Astrocyte (in vitro differentiated cells and primary cell): Measurements from ENCODE around the gene COP1. TPM values are rescaled to one million over a fixed set of nuclear protein-coding genes. Genes with fewer than 3 reads are reported as not detected.

ENCODE experiments used
- DNase-seq: peaks from one replicate; pipeline ENCODE4 v3.0.0-alpha.2; 2010; ENCODE audit warnings: low read depth
- FAIRE-seq: peaks from 2 replicates; lab custom pipeline; 2011; peaks lifted over from hg19 to GRCh38; lab: Jason Lieb, UNC
- H2AFZ ChIP-seq: 2 replicates; pipeline ENCODE4 v1.6.0; 2012; ENCODE audit warnings: low read depth, low read length, inconsistent platforms
- H3K27ac ChIP-seq: 2 replicates; pipeline ENCODE4 v1.5.1; 2011; ENCODE audit warnings: low read depth, low read length, inconsistent platforms
- H3K27me3 ChIP-seq: 2 replicates; pipeline ENCODE4 v1.6.0; 2011; ENCODE audit warnings: low read length, inconsistent platforms; ENCODE audit not compliant: insufficient read depth
- H3K36me3 ChIP-seq: 2 replicates; pipeline ENCODE4 v1.5.1; 2011; ENCODE audit warnings: low read length, inconsistent platforms; ENCODE audit not compliant: insufficient read depth
- H3K4me1 ChIP-seq: 2 replicates; pipeline ENCODE4 v1.5.1; 2011; ENCODE audit warnings: low read length, inconsistent platforms; ENCODE audit not compliant: insufficient read depth
- H3K4me2 ChIP-seq: 2 replicates; pipeline ENCODE4 v1.6.0; 2012; ENCODE audit warnings: low read length, inconsistent platforms
- H3K4me3 ChIP-seq: 2 replicates; pipeline ENCODE4 v1.5.1; 2011; ENCODE audit warnings: low read depth, mild to moderate bottlenecking, low read length, inconsistent platforms; ENCODE audit not compliant: insufficient read depth
- H3K79me2 ChIP-seq: 2 replicates; pipeline ENCODE4 v1.6.0; 2012; ENCODE audit warnings: mild to moderate bottlenecking, low read length, inconsistent platforms; ENCODE audit not compliant: insufficient read depth
- H3K9ac ChIP-seq: 2 replicates; pipeline ENCODE4 v1.6.0; 2012; ENCODE audit warnings: mild to moderate bottlenecking, low read length, inconsistent platforms
- H3K9me3 ChIP-seq: 2 replicates; pipeline ENCODE4 v1.5.1; 2012; ENCODE audit warnings: low read depth, mild to moderate bottlenecking, low read length, inconsistent platforms; ENCODE audit not compliant: insufficient read depth
- H4K20me1 ChIP-seq: 2 replicates; pipeline ENCODE4 v1.6.0; 2012; ENCODE audit warnings: low read length, inconsistent platforms; ENCODE audit not compliant: insufficient read depth
- H3K27ac Mint-ChIP-seq: one replicate; pipeline ENCODE4 v1.8.0; 2021; ENCODE audit warnings: mild to moderate bottlenecking, mixed read lengths; ENCODE audit not compliant: unreplicated experiment
- H3K27me3 Mint-ChIP-seq: one replicate; pipeline ENCODE4 v1.8.0; 2021; ENCODE audit warnings: low read depth, mixed read lengths; ENCODE audit not compliant: unreplicated experiment
- H3K36me3 Mint-ChIP-seq: one replicate; pipeline ENCODE4 v1.8.0; 2021; ENCODE audit warnings: low read depth, mixed read lengths; ENCODE audit not compliant: unreplicated experiment
- H3K4me1 Mint-ChIP-seq: one replicate; pipeline ENCODE4 v1.8.0; 2021; ENCODE audit warnings: low read depth, mixed read lengths; ENCODE audit not compliant: unreplicated experiment
- H3K4me3 Mint-ChIP-seq: one replicate; pipeline ENCODE4 v1.8.0; 2021; ENCODE audit warnings: mild to moderate bottlenecking, moderate library complexity, mixed read lengths; ENCODE audit not compliant: unreplicated experiment
- H3K9me3 Mint-ChIP-seq: one replicate; pipeline ENCODE4 v1.8.0; 2021; ENCODE audit warnings: mild to moderate bottlenecking, mixed read lengths; ENCODE audit not compliant: unreplicated experiment
- EZH2 ChIP-seq: IDR thresholded peaks from 2 replicates; pipeline ENCODE4 v1.6.1; 2012; ENCODE audit warnings: mild to moderate bottlenecking, low read length, inconsistent platforms; ENCODE audit not compliant: insufficient read depth
- total RNA-seq: library from RNA; stranded (reverse); gene quantifications from 2 replicates; pipeline ENCODE4 v1.2.1, GENCODE V29; 2021
- TF ChIP-seq, protein P1 (sequence below): IDR thresholded peaks from 2 replicates; pipeline ENCODE4 v1.5.1; 2011; ENCODE audit warnings: low read depth, mild to moderate bottlenecking, inconsistent platforms, low read length, moderate library complexity; ENCODE audit not compliant: insufficient read depth

The COP1 gene
- total RNA-seq, 1 donor from 2014 or later, result 45.9 TPM

- H3K36me3 Mint-ChIP-seq, result no peaks in the 10 kb centered on the region
- no peak overlapping the region for H3K4me3 ChIP-seq
- peaks cover 5% of the 10 kb centered on the region for H4K20me1 ChIP-seq
- FAIRE-seq (no peak), DNase-seq (no peak)
- H3K9me3 ChIP-seq, result no peaks in the 10 kb centered on the region
- H3K79me2 ChIP-seq, result peaks cover 2% of the 10 kb centered on the region
- H3K27me3 ChIP-seq, result no peaks in the 10 kb centered on the region
- no peak overlapping the region for H3K9ac ChIP-seq
- no peak overlapping the region for H3K27ac Mint-ChIP-seq
- H3K27me3 Mint-ChIP-seq, result no peaks in the 10 kb centered on the region
- H3K4me1 ChIP-seq, result no peaks in the 10 kb centered on the region
- no peaks in the 10 kb centered on the region for H3K9me3 Mint-ChIP-seq
- no peak overlapping the region for H3K4me2 ChIP-seq
- no peak overlapping the region for H3K4me3 Mint-ChIP-seq
- no peak for TF ChIP-seq EZH2
- TF ChIP-seq, protein P1, sequence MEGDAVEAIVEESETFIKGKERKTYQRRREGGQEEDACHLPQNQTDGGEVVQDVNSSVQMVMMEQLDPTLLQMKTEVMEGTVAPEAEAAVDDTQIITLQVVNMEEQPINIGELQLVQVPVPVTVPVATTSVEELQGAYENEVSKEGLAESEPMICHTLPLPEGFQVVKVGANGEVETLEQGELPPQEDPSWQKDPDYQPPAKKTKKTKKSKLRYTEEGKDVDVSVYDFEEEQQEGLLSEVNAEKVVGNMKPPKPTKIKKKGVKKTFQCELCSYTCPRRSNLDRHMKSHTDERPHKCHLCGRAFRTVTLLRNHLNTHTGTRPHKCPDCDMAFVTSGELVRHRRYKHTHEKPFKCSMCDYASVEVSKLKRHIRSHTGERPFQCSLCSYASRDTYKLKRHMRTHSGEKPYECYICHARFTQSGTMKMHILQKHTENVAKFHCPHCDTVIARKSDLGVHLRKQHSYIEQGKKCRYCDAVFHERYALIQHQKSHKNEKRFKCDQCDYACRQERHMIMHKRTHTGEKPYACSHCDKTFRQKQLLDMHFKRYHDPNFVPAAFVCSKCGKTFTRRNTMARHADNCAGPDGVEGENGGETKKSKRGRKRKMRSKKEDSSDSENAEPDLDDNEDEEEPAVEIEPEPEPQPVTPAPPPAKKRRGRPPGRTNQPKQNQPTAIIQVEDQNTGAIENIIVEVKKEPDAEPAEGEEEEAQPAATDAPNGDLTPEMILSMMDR, result no peak
- H3K4me1 Mint-ChIP-seq, result no peaks in the 10 kb centered on the region
- H3K36me3 ChIP-seq, result no peaks in the 10 kb centered on the region
- no peak overlapping the region for H2AFZ ChIP-seq
- no peak overlapping the region for H3K27ac ChIP-seq
Observed at GRCh38 chr1:176051402-176051801, 155.7 kb downstream of the COP1 start.

- Histone ChIP-seq H3K4me1 (no peaks in the 10 kb centered on the region), H3K36me3 (no peaks in the 10 kb centered on the region), H3K79me2 (peaks cover 2% of the 10 kb centered on the region), H3K9me3 (no peaks in the 10 kb centered on the region), H2AFZ (no peak overlapping the region), H3K9ac (no peak overlapping the region), H3K27me3 (no peaks in the 10 kb centered on the region), H3K27ac (no peak overlapping the region), H3K4me2 (no peak overlapping the region), H4K20me1 (peaks cover 5% of the 10 kb centered on the region), H3K4me3 (no peak overlapping the region)
- Mint-ChIP-seq H3K4me3 (no peak overlapping the region), H3K36me3 (no peaks in the 10 kb centered on the region), H3K27ac (no peak overlapping the region), H3K27me3 (no peaks in the 10 kb centered on the region), H3K4me1 (no peaks in the 10 kb centered on the region), H3K9me3 (no peaks in the 10 kb centered on the region)
- TF ChIP-seq, protein P1, result no peak
- TF ChIP-seq EZH2, result no peak
- DNase-seq (no peak), FAIRE-seq (no peak)
Observed at GRCh38 chr1:176049582-176049981, 157.5 kb downstream of the COP1 start.

DNA sequence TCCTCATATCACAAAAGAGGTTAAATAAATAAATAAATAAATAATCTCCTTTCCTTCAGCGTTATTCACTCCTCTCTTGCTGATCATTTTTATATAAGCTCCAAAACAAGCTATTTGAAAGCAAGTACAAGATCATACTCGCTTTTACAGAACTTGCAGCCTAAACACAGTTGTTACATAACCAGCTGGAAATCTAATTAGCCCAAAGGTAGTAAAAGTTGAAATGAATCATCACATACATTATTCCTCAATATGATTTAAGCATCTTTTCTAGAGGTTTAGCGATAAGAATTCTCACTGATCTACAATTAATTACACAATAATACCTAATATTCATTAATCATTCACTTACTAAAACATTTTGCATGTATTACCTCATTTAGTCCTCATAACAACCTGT, 160.2 kb downstream of the COP1 start:
- Histone ChIP-seq H3K36me3 (peaks cover 2% of the 10 kb centered on the region), H3K9ac (no peak overlapping the region), H3K79me2 (peaks cover 2% of the 10 kb centered on the region), H3K4me2 (no peak overlapping the region), H3K27ac (no peak overlapping the region), H2AFZ (no peak overlapping the region), H3K4me3 (no peak overlapping the region), H3K27me3 (no peaks in the 10 kb centered on the region), H3K4me1 (no peaks in the 10 kb centered on the region), H4K20me1 (peaks cover under 1% of the 10 kb centered on the region), H3K9me3 (no peaks in the 10 kb centered on the region)
- H3K27ac Mint-ChIP-seq, result no peak overlapping the region
- no peaks in the 10 kb centered on the region for H3K4me1 Mint-ChIP-seq
- H3K9me3 Mint-ChIP-seq, result no peaks in the 10 kb centered on the region
- TF ChIP-seq EZH2, result no peak
- TF ChIP-seq, protein P1, result no peak
- DNase-seq, result no peak
- H3K36me3 Mint-ChIP-seq, result peaks cover 5% of the 10 kb centered on the region
- H3K4me3 Mint-ChIP-seq, result no peak overlapping the region
- no peaks in the 10 kb centered on the region for H3K27me3 Mint-ChIP-seq
- FAIRE-seq, result no peak
